ENCODE results near the gene RTKN. TPM values are rescaled to one million over a fixed set of nuclear protein-coding genes. Genes with fewer than 3 reads are reported as not detected.

The RTKN gene
- total and polyA plus RNA-seq, 2 of the 13 experiments (the other 11 are each of a cell fraction or from before 2014, with no cell fraction given): 159 to 166 TPM

DNA sequence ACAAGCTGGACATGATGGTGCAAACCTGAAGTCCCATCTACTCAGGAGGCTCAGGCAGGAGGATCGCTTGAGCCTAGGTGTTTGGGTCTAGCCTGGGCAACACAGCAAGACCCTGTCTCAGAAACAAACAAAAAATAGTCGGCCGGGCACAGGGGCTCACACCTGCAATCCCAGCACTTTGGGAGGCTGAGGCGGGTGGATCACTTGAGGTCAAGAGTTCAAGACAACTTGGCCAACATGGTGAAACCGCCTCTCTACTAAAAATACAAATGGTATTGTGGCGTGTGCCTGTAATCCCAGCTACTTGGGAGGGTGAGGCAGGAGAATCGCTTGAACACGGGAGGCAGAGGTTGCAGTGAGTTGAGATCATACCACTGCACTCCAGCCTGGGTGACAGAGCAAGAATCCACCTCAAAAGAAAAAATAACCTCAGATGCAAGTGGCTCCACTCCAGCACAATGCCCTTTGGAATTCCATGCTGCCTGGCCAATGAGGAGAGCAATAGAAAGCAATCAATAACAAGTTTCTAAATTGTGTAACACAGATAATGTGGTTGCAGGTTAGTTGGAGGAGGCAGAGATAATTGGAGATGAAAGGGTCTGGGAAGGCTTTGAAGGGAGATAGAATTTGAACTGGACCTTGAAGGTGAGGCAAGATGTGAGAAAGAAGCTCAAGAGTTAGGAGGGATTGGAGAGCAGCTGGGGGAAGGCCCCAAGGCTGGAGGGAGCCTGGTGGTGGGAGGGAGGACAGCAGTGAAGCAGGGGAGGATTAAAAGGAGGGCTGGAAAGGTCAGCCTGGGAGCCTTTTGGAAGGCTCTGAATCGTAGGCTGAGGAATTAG is 47.1 kb upstream of the RTKN start (continued):
- TF ChIP-seq TMF1 (CRISPR knock-in tag; IDR thresholded peaks at IDR 0.05; ENCODE audit: low read depth) (0 out of 2 replicates have a peak, but pooled peaks have one; percentile 87), HNRNPUL1 (IDR thresholded peaks at IDR 0.05; ENCODE audit: low read depth, low read length) (no peak), KLF16 (CRISPR knock-in tag; IDR thresholded peaks at IDR 0.05) (peak in 1 of 2 experiments; percentile 70; a peak in 1 of 4 replicates), KDM3A (CRISPR knock-in tag; IDR thresholded peaks at IDR 0.05; ENCODE audit: low read depth) (peak; percentile 21; the same call in 1 of the 2 replicates), ZSCAN20 (CRISPR knock-in tag; IDR thresholded peaks at IDR 0.05; ENCODE audit: borderline replicate concordance) (no peak), SAP130 (CRISPR knock-in tag; IDR thresholded peaks at IDR 0.05; ENCODE audit: low read depth) (peak; percentile 62), ZNF275 (CRISPR knock-in tag; IDR thresholded peaks at IDR 0.05; ENCODE audit: borderline replicate concordance) (no peak), NFE2 (CRISPR knock-in tag; IDR thresholded peaks at IDR 0.05) (no peak), GMEB1 (CRISPR knock-in tag; IDR thresholded peaks at IDR 0.05; ENCODE audit: borderline replicate concordance) (peak; percentile 64), ZNF839 (CRISPR knock-in tag; IDR thresholded peaks at IDR 0.05; ENCODE audit: borderline replicate concordance) (0 out of 2 replicates have a peak, but pooled peaks have one; percentile 48), ZNF468 (CRISPR knock-in tag; IDR thresholded peaks at IDR 0.05) (no peak), CC2D1A (CRISPR knock-in tag; IDR thresholded peaks at IDR 0.05) (no peak), EZH2 (conservative IDR thresholded peaks at IDR 0.05; ENCODE audit: low read depth, low read length) (no peak), ZNF446 (CRISPR knock-in tag; IDR thresholded peaks at IDR 0.05) (no peak), HNF1B (CRISPR knock-in tag; IDR thresholded peaks at IDR 0.05) (peak; percentile 77; the same call in 1 of the 2 replicates), ZBTB7B (CRISPR knock-in tag; IDR thresholded peaks at IDR 0.05) (peak; percentile 79; the same call in 1 of the 2 replicates)
